Neural progenitor cell (in vitro differentiated cells): Measurements from ENCODE around the gene STOML1. TPM values are rescaled to one million over a fixed set of nuclear protein-coding genes. Genes with fewer than 3 reads are reported as not detected.
A peak's percentile ranks its signal among the peaks of the same experiment; 100 is the strongest.

Source experiments
- DNase-seq: peaks from one replicate; pipeline ENCODE4 v3.0.0-alpha.2; 2016; ENCODE audit warnings: low spot score
- H2AFZ ChIP-seq: fragments of 200-600 bp; sonication (generic); replicated peaks from 2 replicates; pipeline ENCODE4 v1.6.1; 2016; ENCODE audit warnings: antibody characterized with exemption
- H3F3A ChIP-seq: fragments of 200-600 bp; sonication (generic); 2 replicates; pipeline ENCODE4 v1.6.1; 2016; ENCODE audit warnings: antibody characterized with exemption, low read depth
- H3K27ac ChIP-seq: fragments of 200-600 bp; sonication (generic); 2 replicates; pipeline ENCODE4 v1.5.1; 2016; ENCODE audit warnings: mild to moderate bottlenecking
- H3K27me3 ChIP-seq: fragments of 200-600 bp; sonication (generic); 2 replicates; pipeline ENCODE4 v1.6.1; 2016; ENCODE audit warnings: mild to moderate bottlenecking, moderate library complexity
- H3K36me3 ChIP-seq: fragments of 200-600 bp; sonication (generic); 2 replicates; pipeline ENCODE4 v1.5.1; 2016
- H3K4me1 ChIP-seq: fragments of 200-600 bp; sonication (generic); 2 replicates; pipeline ENCODE4 v1.6.1; 2016; ENCODE audit warnings: mixed run types
- H3K4me2 ChIP-seq: fragments of 200-600 bp; sonication (generic); 2 replicates; pipeline ENCODE4 v1.6.1; 2016
- H3K4me3 ChIP-seq: fragments of 200-600 bp; sonication (generic); 2 replicates; pipeline ENCODE4 v1.5.1; 2016
- H3K79me2 ChIP-seq: fragments of 200-600 bp; sonication (generic); 2 replicates; pipeline ENCODE4 v1.6.1; 2016; ENCODE audit warnings: low read depth
- H3K9ac ChIP-seq: fragments of 200-600 bp; sonication (generic); 2 replicates; pipeline ENCODE4 v1.6.1; 2016
- H3K9me3 ChIP-seq: fragments of 200-600 bp; sonication (generic); 2 replicates; pipeline ENCODE4 v1.5.1; 2016; ENCODE audit warnings: low read depth
- H4K20me1 ChIP-seq: fragments of 200-600 bp; sonication (generic); 2 replicates; pipeline ENCODE4 v1.6.1; 2016; ENCODE audit warnings: low read depth
- H3K27ac Mint-ChIP-seq: 3 replicates; pipeline ENCODE4 v1.8.0; 2021; ENCODE audit warnings: mixed read lengths
- H3K27me3 Mint-ChIP-seq: 2 replicates; pipeline ENCODE4 v1.8.0; 2022; ENCODE audit warnings: low read depth, mild to moderate bottlenecking, inconsistent platforms, moderate library complexity, mixed read lengths; ENCODE audit not compliant: insufficient read depth
- H3K36me3 Mint-ChIP-seq: 3 replicates; pipeline ENCODE4 v1.8.0; 2021; ENCODE audit warnings: mixed read lengths
- H3K4me1 Mint-ChIP-seq: 3 replicates; pipeline ENCODE4 v1.8.0; 2021; ENCODE audit warnings: mixed read lengths
- H3K4me3 Mint-ChIP-seq: 3 replicates; pipeline ENCODE4 v1.8.0; 2021; ENCODE audit warnings: mild to moderate bottlenecking, moderate library complexity, mixed read lengths
- H3K9me3 Mint-ChIP-seq: 3 replicates; pipeline ENCODE4 v1.8.0; 2020; ENCODE audit warnings: mixed read lengths
- CTCF ChIP-seq: fragments of 200-600 bp; sonication (generic); IDR thresholded peaks from 2 replicates; pipeline ENCODE4 v1.5.1; 2017; ENCODE audit warnings: antibody characterized with exemption, mild to moderate bottlenecking
- EZH2 ChIP-seq: fragments of 200-600 bp; sonication (generic); IDR thresholded peaks from 2 replicates; pipeline ENCODE4 v1.6.1; 2017; ENCODE audit warnings: antibody characterized with exemption, mild to moderate bottlenecking, moderate library complexity
- EZH2phosphoT487 ChIP-seq: fragments of 200-600 bp; sonication (generic); IDR thresholded peaks from 2 replicates; pipeline ENCODE4 v1.6.1; 2017; ENCODE audit warnings: antibody characterized with exemption
- total RNA-seq: library from RNA; depleted of rRNA; stranded (reverse); fragments of >200 nt; gene quantifications from 2 replicates; pipeline ENCODE4 v1.2.3, GENCODE V29; 2015; ENCODE audit warnings: low replicate concordance

The STOML1 gene
- total RNA-seq, 1 donor from 2014 or later: 2.0 TPM

GRCh38 chr15:73952913-73953750 is 39.0 kb downstream of the STOML1 start:
- no peaks in the 10 kb centered on the region for H3K9me3 Mint-ChIP-seq
- no peak overlapping the region for H2AFZ ChIP-seq
- H3K4me3 ChIP-seq: no peak overlapping the region
- TF ChIP-seq EZH2phosphoT487 (no peak), EZH2 (no peak), CTCF (no peak)
- no peak overlapping the region for H3K9ac ChIP-seq
- peaks cover 8% of the 10 kb centered on the region for H3K4me1 ChIP-seq
- no peak overlapping the region for H3K4me3 Mint-ChIP-seq
- no peak overlapping the region for H3K27ac Mint-ChIP-seq
- H4K20me1 ChIP-seq: peaks cover 20% of the 10 kb centered on the region
- H3K27ac ChIP-seq: no peak overlapping the region
- no peaks in the 10 kb centered on the region for H3K36me3 ChIP-seq
- H3K4me2 ChIP-seq: no peak overlapping the region
- no peaks in the 10 kb centered on the region for H3K79me2 ChIP-seq
- H3K36me3 Mint-ChIP-seq: no peaks in the 10 kb centered on the region
- H3F3A ChIP-seq: peaks cover 8% of the 10 kb centered on the region
- no peaks in the 10 kb centered on the region for H3K27me3 ChIP-seq
- no peak for DNase-seq
- peaks cover 9% of the 10 kb centered on the region for H3K27me3 Mint-ChIP-seq
- no peaks in the 10 kb centered on the region for H3K9me3 ChIP-seq
- peaks cover 35% of the 10 kb centered on the region for H3K4me1 Mint-ChIP-seq

GRCh38 chr15:73952171-73952912 is 39.8 kb downstream of the STOML1 start:
- no peaks in the 10 kb centered on the region for H3K9me3 Mint-ChIP-seq
- Histone ChIP-seq H3K27me3 (no peaks in the 10 kb centered on the region), H3K9ac (no peak overlapping the region), H3F3A (peaks cover 8% of the 10 kb centered on the region), H4K20me1 (peaks cover 20% of the 10 kb centered on the region), H3K4me2 (no peak overlapping the region), H3K36me3 (no peaks in the 10 kb centered on the region), H3K4me1 (peaks cover 8% of the 10 kb centered on the region), H3K27ac (no peak overlapping the region), H3K4me3 (no peak overlapping the region), H2AFZ (no peak overlapping the region), H3K79me2 (no peaks in the 10 kb centered on the region), H3K9me3 (no peaks in the 10 kb centered on the region)
- peak overlapping the region; percentile 76 for H3K27ac Mint-ChIP-seq
- peak overlapping the region; percentile 52 for H3K4me3 Mint-ChIP-seq
- no peak for TF ChIP-seq EZH2phosphoT487
- TF ChIP-seq EZH2: no peak
- no peak for TF ChIP-seq CTCF
- H3K4me1 Mint-ChIP-seq: peaks cover 35% of the 10 kb centered on the region
- H3K27me3 Mint-ChIP-seq: peaks cover 9% of the 10 kb centered on the region
- DNase-seq: no peak
- no peaks in the 10 kb centered on the region for H3K36me3 Mint-ChIP-seq

GRCh38 chr15:73951601-73952000 is 40.5 kb downstream of the STOML1 start:
- peaks cover 4% of the 10 kb centered on the region for H3K27me3 Mint-ChIP-seq
- peak overlapping the region; percentile 100 for H3K27ac Mint-ChIP-seq
- no peak overlapping the region for H3K9ac ChIP-seq

More at GRCh38 chr15:73951601-73952000, 40.5 kb downstream of the STOML1 start:
- Histone ChIP-seq H3K9me3 (no peaks in the 10 kb centered on the region), H3K4me1 (peaks cover 8% of the 10 kb centered on the region), H3K36me3 (no peaks in the 10 kb centered on the region), H2AFZ (no peak overlapping the region), H3K27ac (no peak overlapping the region), H3K27me3 (no peaks in the 10 kb centered on the region), H3K79me2 (no peaks in the 10 kb centered on the region), H3K4me2 (peak overlapping the region; percentile 14), H3K4me3 (no peak overlapping the region), H4K20me1 (peaks cover 24% of the 10 kb centered on the region), H3F3A (peaks cover 8% of the 10 kb centered on the region)
- H3K4me1 Mint-ChIP-seq: peaks cover 35% of the 10 kb centered on the region
- no peaks in the 10 kb centered on the region for H3K9me3 Mint-ChIP-seq
- H3K4me3 Mint-ChIP-seq: no peak overlapping the region
- TF ChIP-seq EZH2phosphoT487 (no peak), CTCF (no peak), EZH2 (no peak)
- peaks cover under 1% of the 10 kb centered on the region for H3K36me3 Mint-ChIP-seq
- no peak for DNase-seq
